ENCODE measurements around the gene METTL15. TPM values are rescaled to one million over a fixed set of nuclear protein-coding genes. Genes with fewer than 3 reads are reported as not detected.
A peak's percentile ranks its signal among the peaks of the same experiment; 100 is the strongest.
"Not testable (repeated sequence)": the region's sequence is repeated elsewhere in the genome, so short reads cannot be mapped to it uniquely, and the experiment has no call there.

METTL15 gene
- total RNA-seq, 1 experiment from 2014 or later, result 26.8 TPM

DNA sequence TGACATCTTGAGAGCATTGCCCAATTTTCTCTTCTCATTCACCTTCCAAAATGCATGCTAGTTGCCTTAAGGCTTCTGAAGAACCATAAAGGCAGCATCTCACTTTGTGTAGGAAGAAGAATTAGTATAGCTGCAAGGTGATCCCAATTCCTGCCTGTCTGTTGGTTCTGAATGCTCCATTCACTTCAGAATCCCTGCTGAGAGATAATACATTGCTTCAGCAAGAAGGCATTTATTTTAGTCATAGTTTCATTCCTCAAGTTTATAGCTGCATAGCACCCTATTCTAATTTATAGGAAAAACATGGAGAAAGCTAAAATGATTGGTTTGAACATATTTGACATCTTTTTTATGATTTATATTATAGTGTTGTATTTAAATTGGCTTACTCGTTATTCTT, 181.3 kb downstream of the METTL15 start:
- DNase-seq (ENCODE audit: extremely low read depth, low read depth), result no peak

- DNase-seq (ENCODE audit: extremely low read depth, low read depth), result not testable (repeated sequence)
These were observed 182.8 kb downstream of the METTL15 start for GRCh38 chr11:28290995-28291394.

GRCh38 chr11:28296426-28296825, 188.2 kb downstream of the METTL15 start:
- no peak for DNase-seq (ENCODE audit: extremely low read depth, low read depth)

- no peak for DNase-seq (ENCODE audit: extremely low read depth, low read depth)
These were observed 190.0 kb downstream of the METTL15 start for GRCh38 chr11:28298209-28298608.

- no peak for DNase-seq (ENCODE audit: extremely low read depth, low read depth)
These were observed 195.4 kb downstream of the METTL15 start for GRCh38 chr11:28303477-28304191.

DNA sequence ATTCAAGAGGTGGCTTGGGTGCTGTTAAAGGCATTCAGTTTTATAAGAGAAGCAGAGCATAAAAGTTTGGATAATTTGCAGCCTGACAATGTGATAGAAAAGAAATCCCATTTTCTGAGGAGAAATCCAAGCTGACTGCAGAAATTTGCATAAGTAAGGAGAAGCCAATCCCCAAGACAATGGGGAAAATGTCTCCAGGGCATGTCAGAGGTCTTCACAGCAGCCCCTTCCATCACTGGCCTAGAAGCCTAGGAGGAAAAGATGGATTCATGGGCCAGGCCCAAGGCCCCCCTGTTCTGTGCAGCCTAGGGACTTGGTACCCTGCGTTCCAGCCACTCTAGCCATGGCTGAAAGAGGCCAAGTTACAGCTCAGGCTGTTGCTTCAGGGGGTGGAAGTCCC, 207.3 kb downstream of the METTL15 start:
- no peak for DNase-seq (ENCODE audit: extremely low read depth, low read depth)

DNA sequence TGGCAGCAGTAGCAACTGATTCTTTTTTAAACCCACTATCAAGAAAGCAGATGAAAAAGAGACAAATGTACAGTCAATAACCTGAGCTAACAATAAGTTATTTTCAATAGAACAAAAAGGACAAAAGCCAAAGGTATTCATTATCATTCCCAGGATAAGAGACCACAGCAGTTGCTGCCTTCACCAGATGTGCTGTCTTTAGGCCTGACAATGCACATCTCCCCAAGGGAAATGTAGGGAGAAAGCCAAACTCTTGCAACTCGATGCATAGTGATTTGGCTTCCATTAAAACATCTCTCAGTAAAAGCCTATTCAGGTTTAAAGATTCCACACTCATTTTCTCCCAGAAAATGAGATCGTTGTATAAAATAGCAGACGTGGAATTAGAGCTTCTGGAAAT, 210.7 kb downstream of the METTL15 start:
- DNase-seq (ENCODE audit: extremely low read depth, low read depth), result no peak

DNA sequence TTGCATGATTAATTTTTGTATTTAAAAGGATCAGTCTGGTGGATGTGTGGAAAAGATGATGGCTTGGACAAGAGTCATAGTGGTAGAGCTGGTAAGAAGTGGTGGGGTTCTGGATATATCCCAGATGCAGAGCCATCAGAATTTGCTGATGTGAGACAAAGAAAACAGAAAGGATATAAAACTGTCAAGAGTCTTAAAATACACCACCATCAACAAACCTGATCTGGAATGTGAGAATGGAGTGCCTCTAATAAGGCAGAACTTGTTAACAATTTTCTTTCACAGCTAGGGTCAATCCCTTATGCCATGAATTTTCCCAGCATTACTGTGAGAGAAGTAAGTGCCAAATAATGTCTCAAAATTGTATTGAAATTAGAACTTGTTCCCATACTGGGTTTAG, 215.4 kb downstream of the METTL15 start:
- DNase-seq (ENCODE audit: extremely low read depth, low read depth), result no peak

DNA sequence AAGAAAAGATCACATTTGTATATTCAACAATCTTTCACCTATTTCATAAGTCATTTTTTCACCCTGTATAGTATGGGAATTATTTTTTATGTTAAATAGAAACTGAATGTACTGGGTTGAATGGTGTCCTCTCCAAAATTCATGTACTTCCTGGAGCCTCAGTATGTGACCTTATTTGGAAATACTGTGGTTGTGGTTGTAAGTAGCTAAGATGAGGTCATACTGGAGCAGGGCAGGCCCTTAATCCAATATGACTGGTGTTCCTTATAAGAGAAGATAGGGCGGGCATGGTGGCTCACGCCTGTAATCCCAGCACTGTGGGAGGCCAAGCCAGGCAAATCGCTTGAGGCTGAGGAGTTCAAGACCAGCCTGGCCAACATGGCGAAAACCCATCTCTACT, 224.2 kb downstream of the METTL15 start:
- not testable (repeated sequence) for DNase-seq (ENCODE audit: extremely low read depth, low read depth)

- no peak for DNase-seq (ENCODE audit: extremely low read depth, low read depth)
These were observed 229.5 kb downstream of the METTL15 start for GRCh38 chr11:28337701-28338100.

DNA sequence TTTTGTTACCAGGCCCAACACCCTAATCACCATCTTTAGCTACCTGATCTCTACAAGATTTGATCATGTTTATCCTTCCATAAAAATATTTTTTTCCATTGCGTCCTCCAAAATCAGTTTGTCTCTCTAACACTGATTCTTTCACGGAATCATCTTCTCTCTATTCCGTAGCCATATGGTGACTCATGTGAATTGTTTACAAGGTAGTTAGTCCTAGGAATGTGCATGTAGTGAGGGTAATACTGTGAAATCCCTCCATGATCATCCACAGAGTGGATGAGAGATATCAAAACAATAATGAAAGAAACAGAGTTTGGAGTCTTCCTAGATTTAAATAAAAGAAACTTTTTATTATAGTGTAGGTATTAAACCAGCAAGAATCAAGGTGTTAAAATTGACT, 230.2 kb downstream of the METTL15 start:
- no peak for DNase-seq (ENCODE audit: extremely low read depth, low read depth)

DNA sequence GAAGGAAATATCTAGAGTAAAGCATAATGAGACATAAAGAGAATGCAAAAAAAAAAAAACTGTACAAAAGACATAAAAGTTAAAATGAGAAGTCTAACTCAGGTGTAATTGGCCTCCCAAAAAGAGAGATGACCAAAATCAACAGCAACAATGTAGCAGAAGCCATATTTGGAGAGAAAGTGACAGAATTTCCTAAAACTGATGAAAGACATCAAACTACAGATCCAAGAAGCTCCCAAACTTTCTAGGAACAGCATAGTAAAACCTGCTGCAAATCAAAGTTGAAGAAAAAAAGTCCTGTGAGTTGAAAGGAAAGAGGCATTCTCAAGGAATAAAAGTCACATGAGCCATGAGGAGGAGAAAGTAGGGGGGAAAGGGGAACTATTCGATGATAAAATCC, 231.3 kb downstream of the METTL15 start:
- DNase-seq (ENCODE audit: extremely low read depth, low read depth), result no peak

DNA sequence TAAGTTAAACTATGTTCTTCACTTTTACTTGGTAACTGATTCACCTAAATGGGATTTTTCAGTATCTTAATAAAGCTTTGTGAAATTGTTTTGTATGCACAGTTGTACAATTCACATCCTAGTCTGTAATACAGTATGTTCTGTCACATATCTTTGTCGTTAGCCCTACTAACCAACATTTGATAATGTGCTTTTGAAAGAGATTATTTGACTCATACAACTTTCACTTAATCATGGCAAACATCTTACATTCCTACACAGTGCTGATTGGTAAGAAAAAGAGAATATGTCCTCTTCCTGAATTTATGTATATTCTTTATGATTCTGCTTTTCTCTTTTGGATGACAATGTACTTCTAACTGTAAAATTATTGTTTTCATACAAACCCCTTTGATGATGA, 234.5 kb downstream of the METTL15 start:
- peak; percentile 20 for DNase-seq (ENCODE audit: extremely low read depth, low read depth)

GRCh38 chr11:28343304-28344233, 235.4 kb downstream of the METTL15 start:
- peak; percentile 68 for DNase-seq (ENCODE audit: extremely low read depth, low read depth)

DNA sequence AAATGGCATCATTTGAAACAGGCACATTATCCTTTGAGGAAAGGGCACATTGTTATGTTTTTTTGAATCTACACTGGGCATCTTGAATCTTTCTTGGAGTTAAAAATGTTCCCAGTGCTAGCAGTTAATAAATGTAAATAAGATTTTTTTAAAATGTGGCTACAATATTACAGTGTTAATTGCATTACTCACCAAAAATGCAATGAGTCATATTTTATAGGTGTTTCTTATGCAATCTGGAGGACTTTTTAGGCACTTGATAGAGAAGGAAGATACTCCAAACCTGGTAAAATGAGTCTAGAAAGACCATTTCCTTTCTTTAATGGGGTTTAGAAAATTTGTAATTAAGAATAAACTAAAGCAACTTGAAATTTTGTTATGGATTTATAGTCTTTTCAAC, 238.0 kb downstream of the METTL15 start:
- no peak for DNase-seq (ENCODE audit: extremely low read depth, low read depth)

GRCh38 chr11:28346721-28347120, 238.5 kb downstream of the METTL15 start:
- DNase-seq (ENCODE audit: extremely low read depth, low read depth), result no peak

DNA sequence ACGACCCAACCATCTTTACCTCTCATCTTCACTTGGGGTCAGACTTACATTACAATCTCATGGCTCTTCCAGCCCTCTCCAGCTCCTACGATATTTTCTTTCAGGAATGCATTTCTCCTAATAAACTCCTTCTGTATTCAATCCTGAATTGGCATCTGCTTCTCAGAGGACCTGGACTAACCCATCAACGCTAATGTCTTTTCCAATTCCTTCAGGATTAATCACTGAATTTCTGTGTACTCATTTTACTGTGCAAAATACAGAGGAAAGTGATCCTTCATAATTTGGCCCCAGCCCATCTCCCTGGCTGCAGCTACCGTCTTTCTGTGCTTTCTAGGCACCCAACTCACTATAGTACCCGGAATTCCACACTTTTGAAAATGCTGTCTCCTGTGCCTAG, 239.2 kb downstream of the METTL15 start:
- DNase-seq (ENCODE audit: extremely low read depth, low read depth), result no peak

- no peak for DNase-seq (ENCODE audit: extremely low read depth, low read depth)
These were observed 242.0 kb downstream of the METTL15 start for GRCh38 chr11:28350216-28350615.

GRCh38 chr11:28353991-28354390, 245.8 kb downstream of the METTL15 start:
- no peak for DNase-seq (ENCODE audit: extremely low read depth, low read depth)

- no peak for DNase-seq (ENCODE audit: extremely low read depth, low read depth)
These were observed 258.6 kb downstream of the METTL15 start for GRCh38 chr11:28366549-28367346.

DNA sequence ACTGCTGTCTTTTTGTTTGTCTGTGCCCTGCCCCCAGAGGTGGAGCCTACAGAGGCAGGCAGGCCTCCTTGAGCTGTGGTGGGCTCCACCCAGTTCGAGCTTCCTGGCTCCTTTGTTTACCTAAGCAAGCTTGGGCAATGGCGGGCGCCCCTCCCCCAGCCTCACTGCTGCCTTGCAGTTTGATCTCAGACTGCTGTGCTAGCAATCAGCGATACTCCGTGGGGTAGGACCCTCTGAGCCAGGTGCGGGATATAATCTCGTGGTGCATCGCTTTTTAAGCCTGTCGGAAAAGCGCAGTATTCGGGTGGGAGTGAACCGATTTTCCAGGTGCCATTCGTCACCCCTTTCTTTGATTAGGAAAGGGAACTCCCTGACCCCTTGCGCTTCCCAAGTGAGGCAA, 269.9 kb downstream of the METTL15 start:
- DNase-seq (ENCODE audit: extremely low read depth, low read depth), result not testable (repeated sequence)

All from NCI-H460 (cell line).